H9 (cell line): ENCODE measurements around the gene AMMECR1L. TPM values are rescaled to one million over a fixed set of nuclear protein-coding genes. Genes with fewer than 3 reads are reported as not detected.
A peak's percentile ranks its signal among the peaks of the same experiment; 100 is the strongest.
"Not testable (repeated sequence)": the region's sequence is repeated elsewhere in the genome, so short reads cannot be mapped to it uniquely, and the experiment has no call there.

Source experiments
- DNase-seq: peaks from one replicate; pipeline ENCODE4 v3.0.0-alpha.2; 2017
- H2AFZ ChIP-seq: one replicate; pipeline ENCODE4 v1.6.1; 2013; ENCODE audit warnings: mild to moderate bottlenecking, low read length, control low read depth, moderate library complexity
- H2AK5ac ChIP-seq: 2 replicates; pipeline ENCODE4 v1.6.1; 2013; ENCODE audit warnings: low read length, control low read depth, mixed read lengths; ENCODE audit not compliant: insufficient read length
- H2BK120ac ChIP-seq: one replicate; pipeline ENCODE4 v1.6.1; 2013; ENCODE audit warnings: low read depth, mild to moderate bottlenecking, low read length, control low read depth, inconsistent platforms; ENCODE audit not compliant: poor library complexity, severe bottlenecking
- H2BK12ac ChIP-seq: 2 replicates; pipeline ENCODE4 v1.6.1; 2013; ENCODE audit warnings: low read length, control low read depth, mixed read lengths, low read depth; ENCODE audit not compliant: insufficient read length
- H2BK15ac ChIP-seq: 2 replicates; pipeline ENCODE4 v1.6.1; 2013; ENCODE audit warnings: low read depth, low read length, control low read depth
- H2BK20ac ChIP-seq: one replicate; pipeline ENCODE4 v1.6.1; 2013; ENCODE audit warnings: low read depth, mild to moderate bottlenecking, low read length, control low read depth, inconsistent platforms; ENCODE audit not compliant: poor library complexity, severe bottlenecking
- H2BK5ac ChIP-seq: 2 replicates; pipeline ENCODE4 v1.6.1; 2013; ENCODE audit warnings: low read length, control low read depth, mixed read lengths; ENCODE audit not compliant: insufficient read length
- H3K14ac ChIP-seq: 2 replicates; pipeline ENCODE4 v1.6.1; 2013; ENCODE audit warnings: low read length, control low read depth; ENCODE audit not compliant: insufficient read depth
- H3K18ac ChIP-seq: 2 replicates; pipeline ENCODE4 v1.6.1; 2013; ENCODE audit warnings: low read depth, mild to moderate bottlenecking, mixed read lengths, low read length, control low read depth; ENCODE audit not compliant: insufficient read length
- H3K23ac ChIP-seq: 2 replicates; pipeline ENCODE4 v1.6.1; 2013; ENCODE audit warnings: low read length, control low read depth, mixed read lengths, low read depth; ENCODE audit not compliant: insufficient read length
- H3K23me2 ChIP-seq: 2 replicates; pipeline ENCODE4 v1.6.1; 2013; ENCODE audit warnings: low read depth, mild to moderate bottlenecking, mixed read lengths, low read length, control low read depth; ENCODE audit not compliant: insufficient read length, poor library complexity, severe bottlenecking
- H3K27ac ChIP-seq: 2 replicates; pipeline ENCODE4 v1.5.1; 2013; ENCODE audit warnings: low read length, control low read depth, mixed read lengths, low read depth; ENCODE audit not compliant: insufficient read length
- H3K27me3 ChIP-seq: 2 replicates; pipeline ENCODE4 v1.6.1; 2013; ENCODE audit warnings: low read length, control low read depth, inconsistent platforms; ENCODE audit not compliant: insufficient read depth
- H3K4ac ChIP-seq: 2 replicates; pipeline ENCODE4 v1.6.1; 2013; ENCODE audit warnings: low read depth, mild to moderate bottlenecking, control low read depth, inconsistent platforms, low read length, moderate library complexity
- H3K4me1 ChIP-seq: 2 replicates; pipeline ENCODE4 v1.6.1; 2013; ENCODE audit warnings: low read length, control low read depth, inconsistent platforms; ENCODE audit not compliant: insufficient read depth
- H3K4me2 ChIP-seq: 2 replicates; pipeline ENCODE4 v1.6.1; 2013; ENCODE audit warnings: low read length, control low read depth, mixed read lengths; ENCODE audit not compliant: insufficient read length, insufficient read depth
- H3K56ac ChIP-seq: 2 replicates; pipeline ENCODE4 v1.6.1; 2013; ENCODE audit warnings: low read depth, mild to moderate bottlenecking, mixed read lengths, low read length, control low read depth; ENCODE audit not compliant: insufficient read length
- H3K79me1 ChIP-seq: 2 replicates; pipeline ENCODE4 v1.6.1; 2013; ENCODE audit warnings: low read depth, mild to moderate bottlenecking, moderate library complexity, low read length, control low read depth, inconsistent platforms; ENCODE audit not compliant: insufficient read depth, poor library complexity, severe bottlenecking
- H3K79me2 ChIP-seq: 2 replicates; pipeline ENCODE4 v1.6.1; 2013; ENCODE audit warnings: low read length, control low read depth, inconsistent platforms; ENCODE audit not compliant: insufficient read depth
- H3K9ac ChIP-seq: 2 replicates; pipeline ENCODE4 v1.6.1; 2013; ENCODE audit warnings: low read length, control low read depth, mixed read lengths; ENCODE audit not compliant: insufficient read length; ENCODE audit errors: extremely low read depth
- H3K9me3 ChIP-seq: one replicate; pipeline ENCODE4 v1.6.1; 2013; ENCODE audit warnings: low read depth, low read length, inconsistent platforms; ENCODE audit not compliant: control insufficient read depth
- H3T11ph ChIP-seq: one replicate; pipeline ENCODE4 v1.6.1; 2013; ENCODE audit warnings: mild to moderate bottlenecking, low read length, control low read depth, inconsistent platforms
- H4K20me1 ChIP-seq: one replicate; pipeline ENCODE4 v1.6.1; 2013; ENCODE audit not compliant: control insufficient read depth, insufficient read length, insufficient read depth
- H4K5ac ChIP-seq: 2 replicates; pipeline ENCODE4 v1.6.1; 2013; ENCODE audit warnings: low read depth, mild to moderate bottlenecking, mixed read lengths, low read length, control low read depth; ENCODE audit not compliant: insufficient read length
- H4K8ac ChIP-seq: replicated peaks from 2 replicates; pipeline ENCODE4 v1.6.1; 2013; ENCODE audit warnings: low read length, control low read depth, mixed read lengths, low read depth; ENCODE audit not compliant: insufficient read length
- H4K91ac ChIP-seq: 2 replicates; pipeline ENCODE4 v1.6.1; 2013; ENCODE audit warnings: low read depth, mild to moderate bottlenecking, moderate library complexity, mixed read lengths, low read length, control low read depth; ENCODE audit not compliant: insufficient read length
- H3K27ac Mint-ChIP-seq, 3 experiments: 2 replicates in 2 of 3; 3 replicates in 1 of 3; pipeline ENCODE4 v1.8.0; 2020 to 2021; ENCODE audit warnings: mixed read lengths in 3 of 3, mild to moderate bottlenecking in 1 of 3, moderate library complexity in 1 of 3
- H3K27me3 Mint-ChIP-seq: 2 replicates; pipeline ENCODE4 v1.8.0; 2021; ENCODE audit warnings: low read depth, mild to moderate bottlenecking, moderate library complexity, mixed read lengths
- H3K36me3 Mint-ChIP-seq, 3 experiments: 2 replicates in 2 of 3; 3 replicates in 1 of 3; pipeline ENCODE4 v1.8.0; 2020 to 2021; ENCODE audit warnings: low read depth in 3 of 3, mixed read lengths in 3 of 3; ENCODE audit not compliant: insufficient read depth in 1 of 3
- H3K4me1 Mint-ChIP-seq, 2 experiments: 2 replicates each; pipeline ENCODE4 v1.8.0; 2020; ENCODE audit warnings: mixed read lengths in 2 of 2
- H3K4me3 Mint-ChIP-seq, 2 experiments: 2 replicates in 1 of 2; 3 replicates in 1 of 2; pipeline ENCODE4 v1.8.0; 2020 to 2021; ENCODE audit warnings: mild to moderate bottlenecking in 2 of 2, mixed read lengths in 2 of 2, moderate library complexity in 1 of 2
- H3K9me3 Mint-ChIP-seq, 2 experiments: 2 replicates in 1 of 2; 3 replicates in 1 of 2; pipeline ENCODE4 v1.8.0; 2020; ENCODE audit warnings: mild to moderate bottlenecking in 2 of 2, mixed read lengths in 2 of 2, moderate library complexity in 1 of 2
- WGBS: extraction: QIAGEN DNeasy Blood & Tissue Kit; methylation state at CpG from one replicate; pipeline ENCODE4 v1.1.7; 2013; ENCODE audit warnings: missing lambda C conversion rate, low lambda C conversion rate, mixed read lengths; ENCODE audit not compliant: insufficient read length; ENCODE audit errors: extremely low coverage; 5-methylcytosine and 5-hydroxymethylcytosine counted together
- total RNA-seq: library from RNA; stranded (reverse); gene quantifications from 2 replicates; pipeline ENCODE4 v1.2.1, GENCODE V29; 2021
- TF ChIP-seq, protein P1 (sequence below): fragments of 200-600 bp; sonication (generic); conservative IDR thresholded peaks from 3 replicates; pipeline ENCODE4 v1.8.0; 2021; ENCODE audit warnings: antibody characterized with exemption, mild to moderate bottlenecking

Gene AMMECR1L
- total RNA-seq, 1 experiment from 2014 or later = 20.0 TPM

DNA sequence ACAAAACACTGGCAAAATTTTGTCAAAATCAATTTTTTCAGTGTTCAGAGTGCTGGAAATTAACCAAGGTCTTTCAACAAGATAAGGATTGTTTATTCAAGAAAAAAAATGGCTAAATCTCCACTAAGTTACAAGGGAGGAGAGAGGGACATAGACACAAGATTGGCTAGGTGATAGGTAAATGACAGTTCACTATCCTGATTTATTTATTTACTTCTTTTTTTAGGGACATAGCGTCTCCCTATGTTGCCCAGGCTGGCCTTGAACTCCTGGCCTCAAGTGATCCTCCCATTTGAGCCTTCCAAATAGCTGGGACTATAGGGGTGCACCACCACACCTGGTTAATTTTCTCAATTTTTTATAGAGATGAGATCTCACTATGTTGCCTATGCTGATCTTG, 71.1 kb downstream of the AMMECR1L start:
- H2BK15ac ChIP-seq = no peak overlapping the region

GRCh38 chr2:127812441-127812840, 73.3 kb downstream of the AMMECR1L start:
- not testable (repeated sequence) for H3K9me3 Mint-ChIP-seq, H2BK5ac ChIP-seq, H2BK20ac ChIP-seq, H3K4ac ChIP-seq, H4K20me1 ChIP-seq, H2BK15ac ChIP-seq, H3K23ac ChIP-seq, H4K8ac ChIP-seq, H4K5ac ChIP-seq, H3K9ac ChIP-seq, H2AK5ac ChIP-seq, H2BK12ac ChIP-seq, H3K27me3 ChIP-seq, H4K91ac ChIP-seq, H3K56ac ChIP-seq, H3K14ac ChIP-seq, H2BK120ac ChIP-seq, H3K4me1 ChIP-seq, H3T11ph ChIP-seq, H3K27me3 Mint-ChIP-seq, H3K79me1 ChIP-seq, H3K36me3 Mint-ChIP-seq, H3K18ac ChIP-seq, H3K4me2 ChIP-seq, H2AFZ ChIP-seq, DNase-seq, H3K23me2 ChIP-seq, H3K27ac ChIP-seq, H3K9me3 ChIP-seq
- peaks cover 17% of the 10 kb centered on the region; the same call in 1 of the 2 replicates for H3K79me2 ChIP-seq
- no CpG with 5 or more reads among the region's 3 CpGs for WGBS
- peak overlapping the region in 1 of 3 experiments; percentile 1; a peak in 1 of 7 replicates for H3K27ac Mint-ChIP-seq
- H3K4me3 Mint-ChIP-seq = peak overlapping the region in 1 of 2 experiments; percentile 25; a peak in 1 of 5 replicates
- H3K4me1 Mint-ChIP-seq = peaks cover 16 to 26% of the 10 kb centered on the region in 2 experiments

More for the DNA sequence above, 71.1 kb downstream of the AMMECR1L start:
- Histone ChIP-seq H3K9me3 (peaks cover 8% of the 10 kb centered on the region), H2AK5ac (no peak overlapping the region), H4K8ac (no peak overlapping the region), H3K9ac (no peak overlapping the region), H3K4me1 (no peaks in the 10 kb centered on the region), H3K4ac (no peak overlapping the region), H3K23me2 (peaks cover 4% of the 10 kb centered on the region), H2AFZ (no peak overlapping the region), H2BK12ac (no peak overlapping the region), H3K14ac (no peak overlapping the region), H2BK20ac (no peak overlapping the region), H2BK5ac (no peak overlapping the region), H4K91ac (no peak overlapping the region), H3K4me2 (no peak overlapping the region), H3K79me1 (no peaks in the 10 kb centered on the region), H2BK120ac (no peak overlapping the region), H3K79me2 (peaks cover 8% of the 10 kb centered on the region; the same call in 1 of the 2 replicates), H3K56ac (no peak overlapping the region), H4K5ac (no peak overlapping the region), H3T11ph (no peak overlapping the region), H3K27me3 (no peaks in the 10 kb centered on the region), H3K27ac (no peak overlapping the region), H4K20me1 (no peaks in the 10 kb centered on the region), H3K23ac (no peak overlapping the region), H3K18ac (no peak overlapping the region)
- peaks cover 3 to 11% (median 8%) of the 10 kb centered on the region in 3 experiments; a peak in 5 of 7 replicates for H3K36me3 Mint-ChIP-seq
- no peak overlapping the region for H3K27ac Mint-ChIP-seq
- H3K9me3 Mint-ChIP-seq = peaks cover 8 to 14% of the 10 kb centered on the region in 2 experiments
- TF ChIP-seq, protein P1, sequence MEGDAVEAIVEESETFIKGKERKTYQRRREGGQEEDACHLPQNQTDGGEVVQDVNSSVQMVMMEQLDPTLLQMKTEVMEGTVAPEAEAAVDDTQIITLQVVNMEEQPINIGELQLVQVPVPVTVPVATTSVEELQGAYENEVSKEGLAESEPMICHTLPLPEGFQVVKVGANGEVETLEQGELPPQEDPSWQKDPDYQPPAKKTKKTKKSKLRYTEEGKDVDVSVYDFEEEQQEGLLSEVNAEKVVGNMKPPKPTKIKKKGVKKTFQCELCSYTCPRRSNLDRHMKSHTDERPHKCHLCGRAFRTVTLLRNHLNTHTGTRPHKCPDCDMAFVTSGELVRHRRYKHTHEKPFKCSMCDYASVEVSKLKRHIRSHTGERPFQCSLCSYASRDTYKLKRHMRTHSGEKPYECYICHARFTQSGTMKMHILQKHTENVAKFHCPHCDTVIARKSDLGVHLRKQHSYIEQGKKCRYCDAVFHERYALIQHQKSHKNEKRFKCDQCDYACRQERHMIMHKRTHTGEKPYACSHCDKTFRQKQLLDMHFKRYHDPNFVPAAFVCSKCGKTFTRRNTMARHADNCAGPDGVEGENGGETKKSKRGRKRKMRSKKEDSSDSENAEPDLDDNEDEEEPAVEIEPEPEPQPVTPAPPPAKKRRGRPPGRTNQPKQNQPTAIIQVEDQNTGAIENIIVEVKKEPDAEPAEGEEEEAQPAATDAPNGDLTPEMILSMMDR = no peak
- H3K4me3 Mint-ChIP-seq = no peak overlapping the region
- H3K4me1 Mint-ChIP-seq = peaks cover 17 to 21% of the 10 kb centered on the region in 2 experiments
- no peak for DNase-seq
- WGBS = no CpG with 5 or more reads among the region's 1 CpG
- peaks cover 4% of the 10 kb centered on the region for H3K27me3 Mint-ChIP-seq
